GM12875 (cell line): ENCODE results near the gene PRR30.
"Not testable (repeated sequence)": the region's sequence is repeated elsewhere in the genome, so short reads cannot be mapped to it uniquely, and the experiment has no call there.

ENCODE experiments used
- H3K4me3 ChIP-seq: one replicate; pipeline ENCODE4 v1.5.1; 2011; ENCODE audit warnings: low read depth, low read length, control low read depth
- TF ChIP-seq, protein P1 (sequence below): IDR thresholded peaks from 2 replicates; pipeline ENCODE4 v1.5.1; 2011; ENCODE audit warnings: low read depth, mild to moderate bottlenecking, control low read depth, inconsistent platforms, low read length, moderate library complexity, borderline replicate concordance; ENCODE audit not compliant: insufficient read depth

PRR30 gene

DNA sequence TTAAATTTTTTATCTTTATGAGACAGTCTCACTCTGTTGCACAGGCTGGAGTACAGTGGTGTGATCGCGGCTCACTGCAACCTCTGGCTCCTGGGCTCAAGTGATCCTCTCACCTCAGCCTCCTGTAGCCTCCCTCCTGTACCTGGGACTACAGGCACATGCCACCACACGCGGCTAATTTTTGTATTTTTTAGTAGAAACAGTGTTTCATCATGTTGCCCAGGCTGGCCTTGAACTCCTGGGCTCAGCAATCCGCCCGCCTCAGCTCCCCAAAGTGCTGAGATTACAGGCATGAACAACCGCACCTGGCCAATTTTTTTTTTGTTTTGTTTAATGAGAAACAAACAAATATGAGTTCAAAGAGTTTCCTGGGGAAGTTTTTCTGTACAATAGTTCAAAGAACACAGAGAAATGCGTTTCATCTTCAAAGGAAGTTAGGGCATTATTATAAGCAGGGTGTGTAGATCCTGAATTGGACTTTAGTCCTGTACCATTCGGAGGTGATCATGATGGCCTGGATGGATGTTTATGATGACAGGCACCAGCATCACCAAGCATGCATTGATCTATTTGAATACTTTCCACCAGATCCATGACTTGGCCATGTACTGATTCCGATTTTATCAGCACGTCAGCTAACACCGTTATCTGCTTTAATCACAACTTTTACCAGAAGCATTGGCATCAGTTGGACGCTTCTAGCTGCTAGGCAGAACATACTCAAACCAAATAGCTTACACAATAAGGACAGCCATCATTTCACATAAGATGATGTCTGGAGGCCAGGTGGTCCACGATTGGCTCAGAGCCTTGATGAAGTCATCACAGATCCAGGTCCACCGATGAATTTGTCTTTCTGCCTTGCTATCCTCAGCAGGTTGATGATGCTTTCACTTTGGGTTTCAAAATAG, 38.5 kb upstream of the PRR30 start:
- TF ChIP-seq, protein P1, sequence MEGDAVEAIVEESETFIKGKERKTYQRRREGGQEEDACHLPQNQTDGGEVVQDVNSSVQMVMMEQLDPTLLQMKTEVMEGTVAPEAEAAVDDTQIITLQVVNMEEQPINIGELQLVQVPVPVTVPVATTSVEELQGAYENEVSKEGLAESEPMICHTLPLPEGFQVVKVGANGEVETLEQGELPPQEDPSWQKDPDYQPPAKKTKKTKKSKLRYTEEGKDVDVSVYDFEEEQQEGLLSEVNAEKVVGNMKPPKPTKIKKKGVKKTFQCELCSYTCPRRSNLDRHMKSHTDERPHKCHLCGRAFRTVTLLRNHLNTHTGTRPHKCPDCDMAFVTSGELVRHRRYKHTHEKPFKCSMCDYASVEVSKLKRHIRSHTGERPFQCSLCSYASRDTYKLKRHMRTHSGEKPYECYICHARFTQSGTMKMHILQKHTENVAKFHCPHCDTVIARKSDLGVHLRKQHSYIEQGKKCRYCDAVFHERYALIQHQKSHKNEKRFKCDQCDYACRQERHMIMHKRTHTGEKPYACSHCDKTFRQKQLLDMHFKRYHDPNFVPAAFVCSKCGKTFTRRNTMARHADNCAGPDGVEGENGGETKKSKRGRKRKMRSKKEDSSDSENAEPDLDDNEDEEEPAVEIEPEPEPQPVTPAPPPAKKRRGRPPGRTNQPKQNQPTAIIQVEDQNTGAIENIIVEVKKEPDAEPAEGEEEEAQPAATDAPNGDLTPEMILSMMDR = no peak
- H3K4me3 ChIP-seq = no peak overlapping the region

DNA sequence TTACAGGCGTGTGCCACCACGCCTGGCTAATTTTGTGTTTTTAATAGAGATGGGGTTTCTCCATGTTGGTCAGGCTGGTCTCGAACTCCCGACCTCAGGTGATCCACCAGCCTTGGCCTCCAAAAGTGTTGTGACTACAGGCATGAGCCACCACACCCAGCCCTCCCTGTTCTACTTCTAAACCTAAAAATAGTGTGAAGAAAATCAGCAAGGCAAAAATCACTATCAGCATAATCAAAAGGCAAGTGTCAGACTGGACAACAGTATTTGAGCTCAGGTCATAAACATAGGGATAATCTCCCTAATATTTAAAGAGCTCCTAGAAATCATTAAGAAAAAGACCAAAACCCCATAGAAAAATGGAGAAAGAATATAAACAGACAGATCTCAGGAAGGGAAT, 36.6 kb upstream of the PRR30 start:
- not testable (repeated sequence) for H3K4me3 ChIP-seq

DNA sequence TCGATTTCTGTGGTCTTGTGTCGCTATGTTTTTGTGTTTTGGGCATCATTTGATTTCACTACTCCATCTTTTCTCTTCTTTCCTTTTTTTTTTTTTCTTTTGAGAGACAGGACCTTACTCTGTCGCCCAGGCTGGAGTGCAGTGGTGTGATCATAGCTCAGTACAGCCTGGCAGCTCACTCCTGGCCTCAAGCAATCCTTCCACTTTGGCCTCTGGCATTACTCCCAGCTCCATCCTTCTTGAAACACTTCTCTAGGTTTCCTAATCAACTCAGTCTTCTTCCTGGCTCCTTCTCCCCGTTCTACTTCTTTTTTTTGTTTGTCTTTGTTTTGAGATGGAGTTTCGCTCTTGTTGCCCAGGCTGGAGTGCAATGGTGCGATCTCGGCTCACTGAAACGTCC, 36.1 kb upstream of the PRR30 start:
- H3K4me3 ChIP-seq = no peak overlapping the region
- TF ChIP-seq, protein P1 = no peak

DNA sequence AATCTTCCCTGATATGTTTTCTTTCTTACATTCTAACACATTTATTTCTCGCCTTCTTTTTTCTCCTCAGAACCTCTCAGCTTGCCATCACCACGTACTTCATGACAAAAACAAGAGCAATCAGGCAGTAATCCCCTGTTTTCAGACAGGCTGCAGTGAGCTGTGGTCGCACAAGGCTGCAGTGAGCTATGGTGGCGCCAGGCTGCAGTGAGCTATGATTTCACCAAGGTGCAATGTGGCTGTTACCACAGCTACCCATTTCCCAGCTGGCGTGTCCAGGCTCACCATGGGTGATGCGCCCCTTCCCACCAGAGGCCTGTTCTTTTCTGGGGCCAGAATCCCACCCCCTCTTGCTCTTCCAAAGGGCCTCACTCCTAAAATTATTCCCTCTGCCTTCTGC, 35.4 kb upstream of the PRR30 start:
- H3K4me3 ChIP-seq = no peak overlapping the region
- TF ChIP-seq, protein P1 = no peak

DNA sequence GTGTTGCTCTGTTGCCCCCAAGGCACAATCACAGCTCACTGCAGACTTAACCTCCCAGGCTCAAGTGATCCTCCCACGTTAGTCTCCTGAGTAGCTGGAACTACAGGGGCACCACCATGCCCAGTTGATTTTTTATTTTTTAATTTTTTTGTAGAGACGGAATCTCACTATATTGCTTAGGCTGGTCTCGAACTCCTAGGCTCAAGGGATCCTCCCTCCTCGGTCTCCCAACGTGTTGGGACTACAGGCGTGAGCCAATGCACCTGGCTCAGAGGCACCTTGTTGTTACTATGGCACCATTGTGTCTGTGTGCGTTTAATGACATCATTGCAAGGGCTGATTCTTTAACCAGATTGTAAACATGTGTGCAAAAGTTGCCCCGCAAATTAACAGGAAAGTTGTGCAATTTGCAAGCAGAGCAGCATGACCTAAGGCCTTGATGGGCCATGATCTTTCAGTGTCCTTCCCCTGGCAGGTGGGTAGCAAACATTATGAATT, 32.2 kb upstream of the PRR30 start:
- no peak overlapping the region for H3K4me3 ChIP-seq
- TF ChIP-seq, protein P1 = no peak

DNA sequence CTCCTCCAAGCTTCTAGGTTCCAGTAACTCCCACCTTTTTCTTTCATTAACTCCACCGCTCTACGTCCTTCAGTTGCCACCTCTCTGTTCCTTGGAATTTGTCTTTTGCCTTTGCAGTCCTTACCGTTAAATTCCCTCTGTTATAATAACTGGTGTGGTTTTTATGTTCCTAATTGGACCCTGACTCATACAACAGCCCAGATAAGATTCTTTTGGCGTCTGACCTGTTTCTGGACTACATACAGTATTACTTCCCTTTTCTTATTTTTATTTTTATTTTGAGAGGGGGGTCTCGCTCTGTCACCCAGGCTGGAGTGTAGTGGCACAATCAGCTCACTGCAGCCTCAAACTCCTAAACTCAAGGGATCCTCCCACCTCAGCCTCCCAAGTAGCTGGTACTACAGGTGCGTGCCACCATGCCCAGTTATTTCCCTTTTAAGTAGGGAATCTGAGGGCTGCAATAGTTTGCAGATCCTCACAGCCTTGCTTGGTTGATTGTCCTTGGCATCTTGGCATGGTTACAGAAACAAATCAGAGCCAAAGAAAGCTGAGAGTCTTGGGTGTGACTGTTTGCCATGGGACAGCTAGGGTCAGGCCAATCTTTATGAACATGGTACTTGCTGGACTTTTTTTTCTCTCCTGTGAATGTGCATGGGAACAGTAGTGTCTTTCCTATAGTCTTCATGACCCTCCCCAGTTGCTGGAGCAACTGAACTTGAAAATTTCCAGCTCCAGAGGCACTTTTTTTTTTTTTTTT, 31.5 kb upstream of the PRR30 start:
- TF ChIP-seq, protein P1 = no peak
- H3K4me3 ChIP-seq = no peak overlapping the region

DNA sequence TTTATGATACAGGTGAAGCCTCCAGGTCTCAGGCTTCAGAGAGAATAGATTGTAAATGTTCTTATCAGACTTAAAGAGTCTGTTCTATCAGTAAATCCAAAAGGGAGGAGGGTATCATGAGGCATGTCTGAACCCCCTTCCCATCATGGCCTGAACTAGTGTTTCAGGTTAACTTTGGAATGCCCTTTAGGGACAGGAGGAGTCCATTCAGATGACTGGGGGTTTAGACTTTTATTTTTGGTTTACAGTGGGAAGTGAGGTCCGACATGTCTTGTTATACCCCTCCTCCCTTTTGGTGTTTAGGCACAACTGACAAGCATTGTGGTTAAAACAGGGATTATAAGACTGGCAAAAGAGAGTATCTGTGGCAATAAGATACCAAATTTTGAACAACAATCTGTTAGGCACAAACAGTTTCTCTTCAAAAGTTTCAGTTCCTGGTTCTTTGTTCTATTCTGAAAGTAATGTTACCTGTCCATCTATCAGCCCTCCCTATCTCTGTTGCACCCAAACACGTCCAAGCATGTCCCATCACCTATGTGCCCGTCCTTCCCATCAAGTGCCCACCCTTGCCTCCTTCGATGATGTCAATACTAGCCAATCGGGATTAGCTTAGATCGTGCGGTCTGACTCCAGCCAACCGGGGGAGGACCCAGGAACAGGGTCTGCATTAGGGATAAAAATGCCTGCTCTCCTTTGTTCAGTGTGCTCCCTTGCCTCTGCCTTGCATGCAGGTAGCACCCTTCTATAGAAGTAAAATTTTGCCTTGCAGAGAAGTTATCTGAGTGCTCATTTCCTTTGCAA, 26.0 kb upstream of the PRR30 start:
- TF ChIP-seq, protein P1 = no peak
- H3K4me3 ChIP-seq = no peak overlapping the region
